GM19463 (cell line): ENCODE results near the gene SEMA3F.
"Not testable (repeated sequence)": the region's sequence is repeated elsewhere in the genome, so short reads cannot be mapped to it uniquely, and the experiment has no call there.

Experiments used
- ATAC-seq: cut with Tn5 transposase; IDR thresholded peaks from one replicate; pipeline ENCODE4 v1.9.1; 2021; ENCODE audit warnings: mild to moderate bottlenecking, moderate library complexity; ENCODE audit not compliant: unreplicated experiment

Gene SEMA3F

GRCh38 chr3:50207359-50208042 is 52.4 kb downstream of the SEMA3F start:
- no peak for ATAC-seq

- no peak for ATAC-seq
Observed at GRCh38 chr3:50208677-50209344, 53.7 kb downstream of the SEMA3F start.

DNA sequence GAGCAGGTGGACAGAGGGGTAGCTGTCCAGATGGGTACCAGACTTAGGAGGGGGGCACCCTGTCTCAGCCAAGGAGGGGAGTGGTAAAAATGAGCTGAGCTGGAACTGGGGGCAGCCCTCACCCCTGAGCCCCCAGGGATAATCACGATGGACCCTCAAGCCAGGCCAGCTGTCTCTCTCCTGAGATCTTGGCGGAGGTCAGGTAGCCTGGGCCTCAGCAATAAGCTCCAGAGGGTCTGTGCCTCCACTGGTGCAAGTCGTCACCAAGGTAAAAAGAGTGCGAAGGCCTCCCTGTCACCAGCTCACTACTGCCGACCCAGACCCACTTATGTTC is 55.0 kb downstream of the SEMA3F start:
- ATAC-seq: no peak

DNA sequence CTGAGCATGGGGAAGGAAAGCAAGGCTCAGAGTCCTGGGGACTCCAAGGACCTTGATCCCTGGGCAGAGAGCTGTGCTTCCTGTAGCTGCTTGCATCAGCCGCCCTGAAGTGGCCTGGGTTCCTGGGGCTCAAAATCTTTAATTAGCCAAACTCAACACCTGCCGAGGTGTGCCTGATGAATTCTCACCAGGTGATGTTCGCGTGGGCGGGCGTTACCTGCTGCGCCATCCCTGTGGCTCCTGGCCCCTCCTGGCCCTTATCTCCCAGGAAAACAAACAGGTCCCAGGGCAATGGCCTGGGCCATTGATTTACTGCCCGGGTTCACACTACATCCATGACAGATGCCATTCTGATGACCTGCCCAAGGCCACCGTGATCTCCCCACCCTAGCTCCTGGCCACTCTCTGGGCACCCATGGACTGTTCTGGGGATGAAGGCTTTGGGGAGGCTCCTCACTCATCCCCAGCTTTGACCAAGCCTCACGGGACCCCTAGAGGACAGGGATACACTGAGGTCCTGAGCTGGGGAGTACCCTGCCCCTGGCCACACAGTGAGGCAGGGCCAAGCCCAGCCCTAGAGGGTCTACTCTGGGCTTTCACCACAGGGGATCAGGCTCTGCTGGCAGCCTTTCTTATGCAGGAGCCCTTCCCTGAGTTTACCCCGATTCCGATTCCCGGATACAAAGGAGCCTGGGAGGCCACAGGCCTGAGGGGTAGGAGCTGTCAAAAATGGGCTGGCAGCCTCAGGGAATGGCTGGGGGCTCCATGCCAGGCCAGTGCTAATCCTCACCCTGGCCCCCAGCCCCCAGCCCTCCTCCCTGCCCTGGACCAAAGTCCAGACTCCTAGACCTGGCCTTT is 55.6 kb downstream of the SEMA3F start:
- no peak for ATAC-seq

- not testable (repeated sequence) for ATAC-seq
Observed at GRCh38 chr3:50211368-50211717, 56.2 kb downstream of the SEMA3F start.

- ATAC-seq: no peak
Observed at GRCh38 chr3:50211930-50212329, 56.8 kb downstream of the SEMA3F start.

DNA sequence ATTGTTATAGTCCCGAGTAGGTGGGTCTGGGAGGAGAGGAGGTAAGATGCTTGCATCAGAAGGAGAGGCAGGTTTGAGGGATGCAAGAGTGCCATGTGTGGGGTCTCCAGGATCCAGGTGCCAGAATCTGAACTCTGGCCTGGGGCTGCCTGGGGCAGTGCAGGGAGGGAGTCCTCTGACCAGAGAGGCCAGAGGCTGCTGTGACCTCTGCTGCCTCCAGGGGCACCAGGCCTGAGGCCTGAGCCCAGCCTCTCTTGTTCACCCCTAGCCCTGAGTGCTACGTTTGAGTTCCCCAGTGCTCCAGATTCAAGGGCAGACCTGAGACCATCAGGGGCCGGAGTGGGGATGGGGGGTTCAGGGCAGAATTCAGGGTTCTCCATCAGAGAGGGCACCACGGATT is 57.4 kb downstream of the SEMA3F start:
- ATAC-seq: no peak

DNA sequence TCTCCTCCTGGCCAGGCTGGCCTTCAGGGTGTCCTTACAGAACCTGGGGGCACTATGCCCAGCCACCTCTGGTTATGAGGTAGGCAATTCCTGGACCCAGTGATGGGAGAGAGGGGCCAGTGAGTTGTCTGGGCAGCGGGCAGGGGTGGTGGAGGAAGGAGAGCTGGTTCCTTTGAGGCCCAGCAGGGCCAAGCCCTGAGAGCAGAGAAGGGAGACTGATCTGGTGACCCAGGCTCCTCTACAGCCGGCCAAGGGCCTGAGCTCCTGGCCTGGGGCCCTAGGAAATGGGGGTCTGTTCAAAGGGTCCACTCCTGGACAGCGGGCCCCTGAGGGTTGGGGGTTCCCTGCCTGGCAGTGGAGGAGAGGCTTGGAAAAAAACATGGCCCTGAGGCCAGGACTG is 57.8 kb downstream of the SEMA3F start:
- ATAC-seq: no peak

DNA sequence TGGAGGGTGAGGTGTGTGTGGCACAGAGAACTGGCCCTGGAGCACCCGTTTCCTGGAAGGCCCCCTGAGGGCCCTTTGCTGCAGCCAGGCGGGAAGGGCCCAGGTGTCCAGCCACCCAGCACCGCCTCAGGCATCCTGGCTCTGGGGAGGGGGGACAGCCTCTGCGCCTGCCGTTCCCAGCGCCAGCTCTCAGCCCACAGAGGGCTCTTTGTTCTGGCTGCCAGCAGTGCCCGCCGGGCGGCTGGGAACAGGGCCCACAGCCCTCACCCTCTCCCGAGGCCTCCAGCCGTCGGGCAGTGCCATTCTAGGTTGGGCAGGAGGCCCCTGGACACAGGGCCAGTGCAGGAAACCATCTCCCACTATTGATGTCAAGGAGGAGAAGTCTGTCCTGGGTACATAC is 58.2 kb downstream of the SEMA3F start:
- ATAC-seq: no peak

DNA sequence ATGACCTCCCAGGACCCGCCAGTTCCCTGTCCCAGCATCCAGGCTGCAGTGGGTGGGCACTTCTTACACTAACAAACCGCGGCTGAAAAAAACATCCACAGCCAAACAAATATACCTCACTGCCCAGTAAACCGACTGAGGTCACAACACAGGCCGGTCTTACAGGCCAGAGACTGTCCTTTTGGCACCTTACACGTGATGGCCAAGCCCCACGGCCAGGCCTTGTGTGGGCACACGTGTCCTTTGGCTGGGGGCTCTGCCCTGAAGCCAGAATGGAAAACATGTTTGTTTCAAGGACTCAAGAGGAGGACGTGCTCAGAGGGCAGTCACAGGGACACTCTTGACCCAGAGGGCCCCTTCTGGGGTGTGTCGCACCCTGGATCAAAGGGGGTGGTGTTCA is 59.7 kb downstream of the SEMA3F start:
- ATAC-seq: no peak

GRCh38 chr3:50215529-50215928 is 60.4 kb downstream of the SEMA3F start:
- no peak for ATAC-seq

GRCh38 chr3:50217681-50218080 is 62.6 kb downstream of the SEMA3F start:
- ATAC-seq: no peak

- no peak for ATAC-seq
Observed at GRCh38 chr3:50218448-50218847, 63.3 kb downstream of the SEMA3F start.

- ATAC-seq: no peak
Observed at GRCh38 chr3:50219285-50219684, 64.2 kb downstream of the SEMA3F start.

DNA sequence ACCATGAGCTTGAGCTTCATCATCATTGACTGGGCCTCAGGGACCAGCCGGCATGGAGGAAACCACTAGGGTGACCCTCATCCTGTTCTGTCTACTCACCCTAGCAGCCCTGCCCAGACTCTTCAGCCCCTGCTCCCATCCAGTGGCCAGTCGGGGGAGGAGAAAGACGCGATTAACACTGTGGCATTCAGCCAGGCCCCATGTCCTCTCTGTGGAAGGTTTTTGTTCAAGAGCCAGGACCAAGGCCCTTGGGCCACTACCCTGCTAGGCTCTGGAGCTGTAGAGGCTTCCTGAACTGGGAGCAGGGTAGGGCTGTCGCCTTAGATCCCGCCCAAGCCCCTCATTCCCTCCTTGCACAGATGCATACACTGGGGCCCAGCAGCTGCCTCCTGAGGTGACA is 65.0 kb downstream of the SEMA3F start:
- no peak for ATAC-seq

- no peak for ATAC-seq
Observed at GRCh38 chr3:50221051-50221410, 65.9 kb downstream of the SEMA3F start.

GRCh38 chr3:50221411-50222168 is 66.5 kb downstream of the SEMA3F start:
- no peak for ATAC-seq

DNA sequence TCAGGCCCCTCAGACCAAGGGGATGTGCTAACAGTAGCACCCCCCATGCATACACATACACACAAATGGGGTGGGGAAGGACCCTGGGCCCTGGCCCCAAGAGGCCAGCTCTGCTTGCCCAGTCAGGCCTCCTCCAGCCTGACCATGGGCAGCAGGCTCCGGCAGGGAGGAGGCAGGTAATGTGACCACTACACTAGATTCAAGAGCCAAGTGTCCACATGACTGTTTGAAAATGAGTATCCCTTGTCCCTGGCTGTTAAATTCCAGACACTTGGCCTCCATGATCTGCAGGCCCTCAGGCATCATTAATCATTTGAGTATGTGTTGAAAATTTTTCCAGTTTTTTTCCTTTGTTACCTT is 67.0 kb downstream of the SEMA3F start:
- no peak for ATAC-seq

DNA sequence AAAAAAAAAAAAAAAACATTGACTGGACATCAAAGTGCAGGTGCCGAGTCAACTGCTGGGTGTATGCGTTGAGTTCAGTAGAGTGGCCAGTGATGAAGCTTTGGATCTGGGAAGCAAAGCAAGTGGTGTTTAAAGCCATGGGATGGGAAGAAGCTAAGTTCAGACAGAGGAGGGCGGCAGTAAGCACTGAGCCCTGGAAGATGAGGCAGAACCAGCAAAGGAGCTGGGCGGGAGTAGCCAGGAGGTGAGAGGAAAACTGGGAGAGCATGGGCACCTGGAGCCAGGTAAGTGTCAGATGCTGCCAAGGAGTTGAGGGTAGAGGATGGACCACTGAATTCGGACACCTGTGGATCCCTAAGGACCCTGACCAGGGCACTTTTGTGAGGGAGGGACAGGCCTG is 69.5 kb downstream of the SEMA3F start:
- no peak for ATAC-seq

DNA sequence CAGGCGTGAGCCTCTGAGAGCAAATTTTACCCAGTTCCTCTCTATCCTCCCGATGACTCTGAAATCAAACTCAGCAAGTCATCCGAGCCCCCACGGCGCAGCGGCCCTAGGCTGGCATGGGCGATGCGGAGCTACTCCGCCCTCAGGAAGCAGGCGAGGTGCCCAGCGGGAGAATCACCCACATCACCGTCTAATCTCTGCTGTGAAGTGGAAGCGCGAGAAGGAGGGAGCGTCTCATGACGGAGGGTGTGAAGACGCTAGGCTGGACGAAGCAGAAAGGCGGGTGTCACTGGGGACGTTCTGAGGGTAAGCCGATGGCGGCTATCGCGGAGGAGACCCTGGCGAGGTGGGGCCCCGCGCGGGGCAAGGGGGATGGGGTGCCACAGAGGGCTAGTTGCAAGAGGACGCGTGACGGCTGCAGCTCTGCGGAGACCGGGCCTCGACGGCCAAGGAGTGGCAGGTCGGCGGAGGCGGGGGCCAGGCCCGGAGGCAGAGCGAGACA is 71.8 kb downstream of the SEMA3F start:
- peak; percentile 1 for ATAC-seq
